Fibroblast of gingiva (primary cell): ENCODE measurements around the gene STK40.
A peak's percentile ranks its signal among the peaks of the same experiment; 100 is the strongest.

ENCODE experiments used
- DNase-seq: peaks from one replicate; pipeline ENCODE4 v3.0.0-alpha.2; 2011; ENCODE audit warnings: low read depth

Gene STK40

DNA sequence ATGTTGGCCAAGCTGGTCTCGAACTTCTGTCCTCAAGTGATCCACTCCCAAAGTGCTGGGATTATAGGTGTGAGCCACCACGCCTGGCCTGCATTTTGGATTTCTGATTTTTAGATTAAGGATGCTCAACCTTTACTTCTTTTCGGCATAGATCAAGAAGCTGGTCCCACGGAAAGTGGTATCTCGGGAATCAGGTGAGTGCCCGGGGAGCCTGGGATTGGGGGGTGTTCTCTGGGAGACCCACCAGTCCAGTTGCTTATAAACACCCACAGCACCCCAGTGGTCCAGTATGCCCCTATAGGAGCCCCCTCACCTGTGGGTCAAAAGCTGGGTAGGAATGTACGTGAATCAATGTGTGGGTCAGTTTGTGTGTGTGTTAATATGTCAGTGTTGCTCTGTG, 76.3 kb downstream of the STK40 start:
- DNase-seq, result no peak

DNA sequence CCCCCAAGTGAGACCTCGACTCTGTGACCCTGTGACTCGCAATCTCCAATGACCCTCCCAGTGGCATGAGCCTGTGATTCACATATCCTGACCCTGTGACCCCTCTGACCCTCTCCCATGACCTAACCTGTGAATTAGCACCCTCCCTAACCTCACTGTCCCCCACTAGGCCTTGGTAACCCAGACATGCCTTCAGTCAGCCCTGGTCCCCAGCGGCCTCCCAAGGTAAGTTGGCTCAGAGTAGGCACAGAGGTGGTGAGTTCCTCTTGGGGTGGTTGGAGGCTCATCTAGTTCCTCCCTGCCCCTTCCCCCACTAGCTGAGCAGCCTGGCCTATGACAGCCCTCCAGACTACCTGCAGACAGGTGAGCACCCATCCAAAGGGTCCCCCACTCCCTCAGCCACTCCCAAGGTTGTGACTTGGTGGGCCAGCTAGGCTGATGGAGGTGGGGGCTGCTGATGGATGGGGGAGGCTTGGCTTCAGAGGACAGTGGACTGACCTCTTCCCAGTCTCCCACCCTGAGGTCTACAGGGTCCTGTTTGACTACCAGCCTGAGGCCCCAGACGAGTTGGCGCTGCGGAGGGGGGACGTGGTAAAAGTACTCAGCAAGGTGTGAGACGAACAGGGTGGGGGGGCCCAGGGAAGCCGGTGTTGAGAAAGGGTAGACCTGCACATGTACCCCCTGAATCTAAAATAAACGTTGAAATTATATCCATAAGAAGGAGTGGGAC, 78.0 kb downstream of the STK40 start:
- no peak for DNase-seq

DNA sequence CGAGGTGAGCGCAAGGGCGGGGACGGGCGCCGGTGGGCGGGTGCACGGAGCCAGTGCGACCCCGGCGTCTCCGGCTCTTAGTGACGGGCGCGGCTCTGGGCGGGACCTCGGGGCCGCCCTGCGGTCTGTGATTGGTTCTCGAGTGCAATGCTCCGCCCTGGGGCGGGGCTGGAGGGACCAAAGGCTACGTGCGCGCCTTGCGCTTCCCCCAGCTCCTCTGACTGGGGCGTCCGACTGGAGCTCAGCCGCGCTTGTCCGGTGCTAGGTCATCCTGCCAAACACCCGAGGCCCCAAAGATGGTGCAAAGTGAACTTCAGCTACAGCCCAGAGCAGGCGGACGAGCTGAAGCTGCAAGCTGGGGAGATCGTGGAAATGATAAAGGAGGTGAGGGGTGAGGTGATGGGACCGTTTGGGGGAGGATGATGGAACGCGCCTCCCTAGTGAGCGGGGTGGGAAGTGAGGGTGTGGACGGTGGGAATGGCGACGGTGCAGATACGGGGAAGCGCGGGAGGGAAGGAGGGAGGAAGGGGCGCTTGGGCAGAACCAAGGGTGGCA, 78.7 kb downstream of the STK40 start:
- DNase-seq, result peak; percentile 87

DNA sequence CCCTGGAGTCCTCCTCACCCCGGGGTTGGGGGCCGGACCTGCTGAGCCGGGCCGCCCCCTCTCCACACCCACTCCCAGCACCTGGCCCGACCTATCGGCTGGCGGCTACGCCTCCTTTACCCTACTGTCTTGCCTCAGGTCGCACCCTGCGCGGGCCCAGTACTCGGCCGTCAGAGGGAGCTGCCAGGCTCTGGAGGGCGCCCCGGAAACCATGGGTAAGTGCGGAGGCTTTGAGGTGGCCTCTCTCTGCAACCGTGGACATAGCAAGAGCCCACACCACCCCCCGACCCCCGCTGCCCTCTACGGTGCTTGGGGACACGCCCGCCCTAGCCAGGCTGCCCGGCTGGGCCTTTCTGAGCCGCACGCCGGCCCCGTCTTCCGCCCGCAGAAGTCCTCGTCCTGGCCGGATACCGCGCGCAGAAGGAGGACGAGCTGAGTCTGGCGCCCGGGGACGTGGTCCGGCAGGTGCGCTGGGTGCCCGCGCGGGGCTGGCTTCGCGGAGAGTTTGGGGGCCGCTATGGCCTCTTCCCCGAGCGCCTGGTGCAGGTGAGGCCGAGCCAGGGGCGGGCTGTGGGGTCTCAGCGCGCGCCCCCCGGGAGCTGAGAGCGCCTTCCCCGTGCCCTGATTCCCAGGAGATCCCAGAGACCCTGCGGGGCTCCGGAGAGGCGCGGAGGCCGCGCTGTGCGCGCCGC, 79.4 kb downstream of the STK40 start, which contains the start of gene SH3D21:
SH3D21 (plus strand) TSS at position 159 of the 692 bp plus-strand sequence; CDS start at position 212, 53 bp downstream.
- DNase-seq, result no peak

GRCh38 chr1:36305915-36306209, 79.9 kb downstream of the STK40 start:
- no peak for DNase-seq

GRCh38 chr1:36304970-36305914, 80.5 kb downstream of the STK40 start:
- DNase-seq, result no peak

GRCh38 chr1:36304521-36304920, 81.2 kb downstream of the STK40 start:
- DNase-seq, result no peak

- DNase-seq, result no peak
Measured at GRCh38 chr1:36303650-36304360, 81.9 kb downstream of the STK40 start.

DNA sequence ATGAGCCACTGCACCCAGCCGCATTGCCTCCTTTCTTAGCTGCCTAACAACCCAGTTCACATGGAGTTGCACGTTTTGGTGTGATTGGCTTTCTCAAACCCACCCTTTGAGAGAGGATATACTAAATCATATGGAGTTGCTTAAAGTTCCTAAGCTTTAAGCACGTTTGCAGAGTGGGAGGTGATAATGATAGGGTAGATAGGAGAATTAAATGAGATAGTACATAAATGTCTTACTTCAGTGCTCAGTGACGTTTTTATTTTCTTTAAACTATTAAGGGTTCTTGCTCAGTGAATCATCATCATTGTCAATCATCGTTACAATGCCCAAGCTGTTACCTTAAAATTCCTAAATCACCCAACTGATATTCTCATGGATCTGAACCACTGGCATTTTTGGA, 82.5 kb downstream of the STK40 start:
- DNase-seq, result no peak

- no peak for DNase-seq
Measured at GRCh38 chr1:36301220-36301619, 84.5 kb downstream of the STK40 start.

DNA sequence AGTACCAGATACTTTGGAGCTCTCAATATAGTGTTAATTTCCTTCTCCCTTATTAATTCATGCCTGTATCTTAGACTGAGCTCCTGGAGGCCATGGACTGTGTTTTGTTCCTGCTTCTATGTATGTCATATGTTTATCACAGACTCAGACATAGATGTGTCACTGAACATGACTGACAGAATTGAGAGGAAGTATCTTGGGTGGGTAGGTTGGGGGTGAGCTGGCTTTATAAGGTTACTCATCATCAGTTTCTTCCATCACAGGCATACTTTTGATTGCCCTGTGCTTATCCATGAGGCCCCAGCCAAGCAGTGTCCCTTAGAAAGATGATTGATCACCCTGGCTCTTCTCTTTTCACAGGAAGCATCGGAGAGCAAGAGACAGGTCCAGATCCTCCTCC, 85.2 kb downstream of the STK40 start:
- DNase-seq, result no peak

DNA sequence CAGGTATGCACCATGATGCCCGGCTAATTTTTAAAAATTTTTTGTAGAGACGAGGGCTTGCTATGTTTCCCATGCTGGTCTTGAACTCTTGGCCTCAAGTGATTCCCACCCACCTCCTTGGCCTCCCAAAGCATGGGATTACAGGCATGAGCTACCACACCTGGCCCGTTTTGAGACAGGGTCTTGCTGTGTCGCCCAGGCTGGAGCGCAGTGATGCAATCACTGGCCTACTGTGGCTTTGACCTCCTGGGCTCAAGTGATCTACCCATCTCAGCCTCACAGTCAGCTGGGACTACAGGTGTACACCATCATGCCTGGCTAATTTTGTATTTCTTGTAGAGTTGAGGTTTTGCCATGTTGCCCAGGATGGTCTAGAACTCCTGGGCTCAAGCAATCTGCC, 87.1 kb downstream of the STK40 start:
- DNase-seq, result no peak

- no peak for DNase-seq
Measured at GRCh38 chr1:36297062-36297461, 88.7 kb downstream of the STK40 start.

DNA sequence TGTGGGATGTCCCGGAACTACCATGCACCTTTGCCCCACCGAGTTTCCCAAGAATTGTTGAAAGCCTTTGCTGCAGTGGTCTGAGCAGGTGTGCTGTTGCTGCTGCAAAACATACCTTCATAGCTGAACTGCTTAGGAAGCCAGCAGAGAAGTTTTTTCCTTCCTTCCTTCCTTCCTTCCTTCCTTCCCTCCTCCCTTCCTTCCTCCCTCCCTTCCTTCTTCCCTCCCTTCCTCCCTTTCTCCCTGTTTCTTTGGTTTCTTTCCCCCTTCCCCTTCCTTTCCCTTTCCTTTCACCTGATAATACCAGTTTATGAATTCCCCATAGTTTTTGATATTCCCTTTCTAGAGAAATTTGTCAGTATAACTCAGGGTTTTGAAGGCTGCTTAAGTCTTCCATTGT, 90.3 kb downstream of the STK40 start:
- DNase-seq, result no peak
